Calu3 (cell line): ENCODE data around the gene MAP3K14. TPM values are rescaled to one million over a fixed set of nuclear protein-coding genes. Genes with fewer than 3 reads are reported as not detected.
A peak's percentile ranks its signal among the peaks of the same experiment; 100 is the strongest.

Experiments used
- BruUV-seq: library from RNA; stranded (reverse); fragments of 400-500 nt; replicated peaks from 2 replicates; lab custom pipeline; 2021; lab: Mats Ljungman, UMichigan
- CTCF ChIA-PET: fragments of 300-600 bp; sonication (Branson Sonifier 250); formaldehyde crosslinking; loops from one replicate; lab custom pipeline; 2022; ENCODE audit warnings: antibody characterized with exemption; lab: Charles Lee
- DNase-seq: peaks from one replicate; pipeline ENCODE4 v3.0.0; 2022
- H3K27ac Mint-ChIP-seq: one replicate; pipeline ENCODE4 v1.8.0; 2022; ENCODE audit warnings: mixed read lengths; ENCODE audit not compliant: unreplicated experiment
- H3K27me3 Mint-ChIP-seq: one replicate; pipeline ENCODE4 v1.8.0; 2022; ENCODE audit warnings: mixed read lengths; ENCODE audit not compliant: unreplicated experiment
- H3K36me3 Mint-ChIP-seq: one replicate; pipeline ENCODE4 v1.8.0; 2022; ENCODE audit warnings: mild to moderate bottlenecking, moderate library complexity, mixed read lengths; ENCODE audit not compliant: insufficient read depth, unreplicated experiment
- H3K4me1 Mint-ChIP-seq: one replicate; pipeline ENCODE4 v1.8.0; 2022; ENCODE audit warnings: mild to moderate bottlenecking, low read depth, mixed read lengths; ENCODE audit not compliant: unreplicated experiment
- H3K4me3 Mint-ChIP-seq: one replicate; pipeline ENCODE4 v1.8.0; 2022; ENCODE audit warnings: mild to moderate bottlenecking, low read depth, moderate library complexity, mixed read lengths; ENCODE audit not compliant: unreplicated experiment
- H3K9me3 Mint-ChIP-seq: one replicate; pipeline ENCODE4 v1.8.0; 2022; ENCODE audit warnings: low read depth, mixed read lengths; ENCODE audit not compliant: unreplicated experiment
- CTCF ChIP-seq: fragments of 200-600 bp; IDR thresholded peaks from one replicate; pipeline ENCODE4 v1.8.0; 2022; ENCODE audit warnings: antibody characterized with exemption; ENCODE audit not compliant: unreplicated experiment
- intact Hi-C: fragments of 100-400 bp; cut with micrococcal nuclease; formaldehyde crosslinking; loops from one replicate; pipeline ENCODE4 v1.10.0; 2022; ENCODE audit not compliant: unreplicated experiment
- total RNA-seq: library from RNA; stranded (reverse); gene quantifications from 2 replicates; pipeline ENCODE4 v1.2.3, GENCODE V29; 2022

Gene MAP3K14
- total RNA-seq, 1 experiment from 2014 or later, result 26.7 TPM

GRCh38 chr17:45296003-45296832, 20.6 kb downstream of the MAP3K14 start:
- no peak for TF ChIP-seq CTCF
- Mint-ChIP-seq H3K27me3 (no peaks in the 10 kb centered on the region), H3K4me1 (peaks cover 76% of the 10 kb centered on the region), H3K4me3 (no peak overlapping the region), H3K27ac (peak overlapping the region; percentile 28), H3K9me3 (no peaks in the 10 kb centered on the region), H3K36me3 (peaks cover 42% of the 10 kb centered on the region)
- BruUV-seq, result no TSS peak
- intact Hi-C loops, result no loop called here
- DNase-seq, result no peak
- CTCF ChIA-PET, result interaction anchor here (1.1 to 1.3 kb wide), 2 partner anchors 15 to 16 kb away, joined by 3 to 4 read pairs; no protein-coding TSS in a partner anchor

GRCh38 chr17:45294506-45294905, 22.3 kb downstream of the MAP3K14 start:
- CTCF ChIA-PET, result interaction anchor here (0.6 to 4.0 kb wide), 9 partner anchors 8 to 697 kb away, joined by 3 to 32 read pairs (median 10); partner anchors contain the start of gene MAP3K14
- TF ChIP-seq CTCF, result no peak
- H3K27ac Mint-ChIP-seq, result peak overlapping the region; percentile 66
- peak overlapping the region; percentile 21 for H3K4me3 Mint-ChIP-seq
- intact Hi-C loops, result no loop called here
- H3K9me3 Mint-ChIP-seq, result no peaks in the 10 kb centered on the region
- no peak for DNase-seq
- peaks cover 82% of the 10 kb centered on the region for H3K4me1 Mint-ChIP-seq
- peaks cover 52% of the 10 kb centered on the region for H3K36me3 Mint-ChIP-seq
- no TSS peak for BruUV-seq
- H3K27me3 Mint-ChIP-seq, result no peaks in the 10 kb centered on the region

- no peak for TF ChIP-seq CTCF
- H3K36me3 Mint-ChIP-seq, result peaks cover 55% of the 10 kb centered on the region
- peaks cover 73% of the 10 kb centered on the region for H3K4me1 Mint-ChIP-seq
- BruUV-seq, result no TSS peak
- no peaks in the 10 kb centered on the region for H3K9me3 Mint-ChIP-seq
- CTCF ChIA-PET, result interaction anchor here (0.5 to 4.0 kb wide), 14 partner anchors 9 to 698 kb away, joined by 3 to 32 read pairs (median 6); partner anchors contain the start of gene MAP3K14
- H3K4me3 Mint-ChIP-seq, result peak overlapping the region; percentile 21
- H3K27me3 Mint-ChIP-seq, result no peaks in the 10 kb centered on the region
- intact Hi-C loops, result loop anchor here (1.0 kb wide), 1 partner anchor 92 kb away; no protein-coding TSS in a partner anchor
- peak overlapping the region; percentile 66 for H3K27ac Mint-ChIP-seq
- peak; percentile 81 for DNase-seq
These were observed 23.2 kb downstream of the MAP3K14 start for GRCh38 chr17:45293413-45294211.

- intact Hi-C loops, result loop anchor here (1.0 kb wide), 1 partner anchor 92 kb away; no protein-coding TSS in a partner anchor
- Mint-ChIP-seq H3K36me3 (peaks cover 52% of the 10 kb centered on the region), H3K4me1 (peaks cover 66% of the 10 kb centered on the region), H3K9me3 (no peaks in the 10 kb centered on the region), H3K27ac (peak overlapping the region; percentile 66), H3K27me3 (no peaks in the 10 kb centered on the region), H3K4me3 (peak overlapping the region; percentile 21)
- BruUV-seq, result no TSS peak
- TF ChIP-seq CTCF, result no peak
- CTCF ChIA-PET, result interaction anchor here (0.5 to 4.0 kb wide), 14 partner anchors 8 to 140 kb away, joined by 3 to 32 read pairs (median 6); partner anchors contain the start of gene MAP3K14
- DNase-seq, result no peak
These were observed 24.0 kb downstream of the MAP3K14 start for GRCh38 chr17:45292696-45293412.
